Colonic mucosa (tissue), 4 donors: ENCODE data around the gene IQCM. TPM values are rescaled to one million over a fixed set of nuclear protein-coding genes. Genes with fewer than 3 reads are reported as not detected.

ENCODE experiments used
- DNase-seq: peaks from one replicate; pipeline ENCODE4 v3.0.0-alpha.2; 2020
- H3K27ac ChIP-seq: fragments of 200-600 bp; one replicate; pipeline ENCODE4 v1.8.0; 2021
- H3K27me3 ChIP-seq: fragments of 200-600 bp; one replicate; pipeline ENCODE4 v1.8.0; 2021
- H3K36me3 ChIP-seq: fragments of 200-600 bp; one replicate; pipeline ENCODE4 v1.8.0; 2021
- H3K4me1 ChIP-seq: fragments of 200-600 bp; one replicate; pipeline ENCODE4 v1.8.0; 2021; ENCODE audit warnings: mild to moderate bottlenecking
- H3K4me3 ChIP-seq: fragments of 200-600 bp; one replicate; pipeline ENCODE4 v1.8.0; 2021
- H3K9ac ChIP-seq, 2 donors: one replicate each; pipeline ENCODE4 v1.7.0; 2013; ENCODE audit warnings: control low read depth in 2 of 2, low read depth in 2 of 2, low read length in 2 of 2
- H3K9me3 ChIP-seq: fragments of 200-600 bp; one replicate; pipeline ENCODE4 v1.8.0; 2021
- CTCF ChIP-seq: fragments of 200-600 bp; IDR thresholded peaks from one replicate; pipeline ENCODE4 v1.8.0; 2022; ENCODE audit warnings: antibody characterized with exemption, mild to moderate bottlenecking
- intact Hi-C: fragments of 100-400 bp; cut with DNase I; formaldehyde crosslinking; loops from one replicate; pipeline ENCODE4 v1.14.1; 2022
- total RNA-seq, 2 donors: library from RNA; stranded (reverse); fragmentation: NEBNext Ultra II Directional in 1 of 2; extraction: Animal tissue kit (Norgen Biotek cat#: 25700) in 1 of 2; gene quantifications; one replicate each; pipeline ENCODE4 v1.2.1, GENCODE V29; 2021
- donor health status: healthy.
- donor health status: DM: no; HTN: no; CAD: no.
- donor health status: DM: no; HTN: no; CAD: no.

The IQCM gene
- total RNA-seq, 2 donors from 2014 or later = 3.4 to 5.2 TPM

GRCh38 chr4:149534779-149535178, 280.9 kb downstream of the IQCM start:
- Histone ChIP-seq H3K4me1 (no peaks in the 10 kb centered on the region), H3K27ac (no peak overlapping the region), H3K36me3 (no peaks in the 10 kb centered on the region), H3K27me3 (no peaks in the 10 kb centered on the region), H3K9me3 (no peaks in the 10 kb centered on the region), H3K4me3 (no peak overlapping the region), H3K9ac (no peak overlapping the region)
- DNase-seq = no peak
- no peak for TF ChIP-seq CTCF
- intact Hi-C loops = no loop called here

GRCh38 chr4:149531861-149532260, 283.8 kb downstream of the IQCM start:
- Histone ChIP-seq H3K9me3 (no peaks in the 10 kb centered on the region), H3K27me3 (no peaks in the 10 kb centered on the region), H3K27ac (no peak overlapping the region), H3K4me3 (no peak overlapping the region), H3K4me1 (no peaks in the 10 kb centered on the region), H3K9ac (no peak overlapping the region), H3K36me3 (no peaks in the 10 kb centered on the region)
- intact Hi-C loops = no loop called here
- no peak for DNase-seq
- no peak for TF ChIP-seq CTCF

- DNase-seq = no peak
Measured at GRCh38 chr4:149523039-149523438, 292.6 kb downstream of the IQCM start.

GRCh38 chr4:149521611-149522425, 293.8 kb downstream of the IQCM start:
- Histone ChIP-seq H3K36me3 (no peaks in the 10 kb centered on the region), H3K4me3 (no peak overlapping the region), H3K27ac (no peak overlapping the region), H3K9ac (no peak overlapping the region), H3K4me1 (no peaks in the 10 kb centered on the region), H3K9me3 (no peaks in the 10 kb centered on the region), H3K27me3 (no peaks in the 10 kb centered on the region)
- TF ChIP-seq CTCF = no peak
- intact Hi-C loops = no loop called here
- DNase-seq = peak; percentile 37

More at GRCh38 chr4:149523039-149523438, 292.6 kb downstream of the IQCM start:
- Histone ChIP-seq H3K4me3 (no peak overlapping the region), H3K9me3 (no peaks in the 10 kb centered on the region), H3K27me3 (no peaks in the 10 kb centered on the region), H3K27ac (no peak overlapping the region), H3K36me3 (no peaks in the 10 kb centered on the region), H3K9ac (no peak overlapping the region), H3K4me1 (no peaks in the 10 kb centered on the region)
- TF ChIP-seq CTCF = no peak
- intact Hi-C loops = no loop called here

- Histone ChIP-seq H3K27me3 (no peaks in the 10 kb centered on the region), H3K9me3 (no peaks in the 10 kb centered on the region), H3K9ac (no peak overlapping the region), H3K36me3 (no peaks in the 10 kb centered on the region), H3K4me1 (no peaks in the 10 kb centered on the region), H3K4me3 (no peak overlapping the region), H3K27ac (no peak overlapping the region)
- no peak for TF ChIP-seq CTCF
- DNase-seq = no peak
- intact Hi-C loops = no loop called here
Measured at GRCh38 chr4:149518471-149518870, 297.2 kb downstream of the IQCM start.
